ENCODE measurements around the gene ITGB4. TPM values are rescaled to one million over a fixed set of nuclear protein-coding genes. Genes with fewer than 3 reads are reported as not detected.

The ITGB4 gene
- total RNA-seq, 2 experiments from 2014 or later, result 0.64 to 1.4 TPM

GRCh38 chr17:75736173-75736835, 15.0 kb downstream of the ITGB4 start:
- Mint-ChIP-seq H3K9me3 (no peaks in the 10 kb centered on the region), H3K4me1 (peaks cover 4% of the 10 kb centered on the region), H3K27me3 (no peaks in the 10 kb centered on the region), H3K36me3 (no peaks in the 10 kb centered on the region), H3K27ac (no peak overlapping the region), H3K4me3 (no peak overlapping the region)
- no peak for DNase-seq

GRCh38 chr17:75737133-75737962, 16.1 kb downstream of the ITGB4 start:
- Mint-ChIP-seq H3K4me1 (peaks cover 4% of the 10 kb centered on the region), H3K36me3 (no peaks in the 10 kb centered on the region), H3K9me3 (no peaks in the 10 kb centered on the region), H3K4me3 (no peak overlapping the region), H3K27me3 (no peaks in the 10 kb centered on the region), H3K27ac (no peak overlapping the region)
- no peak for DNase-seq

GRCh38 chr17:75738218-75738802, 17.1 kb downstream of the ITGB4 start:
- H3K36me3 Mint-ChIP-seq, result no peaks in the 10 kb centered on the region
- H3K4me3 Mint-ChIP-seq, result no peak overlapping the region
- H3K4me1 Mint-ChIP-seq, result peaks cover 4% of the 10 kb centered on the region
- H3K27ac Mint-ChIP-seq, result peak overlapping the region; percentile 42
- no peaks in the 10 kb centered on the region for H3K27me3 Mint-ChIP-seq
- DNase-seq, result peak; percentile 30
- H3K9me3 Mint-ChIP-seq, result no peaks in the 10 kb centered on the region

GRCh38 chr17:75739174-75739573, 17.9 kb downstream of the ITGB4 start:
- Mint-ChIP-seq H3K36me3 (no peaks in the 10 kb centered on the region), H3K27ac (no peak overlapping the region), H3K4me1 (peaks cover 4% of the 10 kb centered on the region), H3K27me3 (no peaks in the 10 kb centered on the region), H3K9me3 (no peaks in the 10 kb centered on the region), H3K4me3 (no peak overlapping the region)
- DNase-seq, result no peak

GRCh38 chr17:75739801-75740200, 18.5 kb downstream of the ITGB4 start:
- no peaks in the 10 kb centered on the region for H3K27me3 Mint-ChIP-seq
- H3K9me3 Mint-ChIP-seq, result no peaks in the 10 kb centered on the region
- DNase-seq, result no peak
- H3K27ac Mint-ChIP-seq, result no peak overlapping the region
- peaks cover 4% of the 10 kb centered on the region for H3K4me1 Mint-ChIP-seq
- no peak overlapping the region for H3K4me3 Mint-ChIP-seq
- no peaks in the 10 kb centered on the region for H3K36me3 Mint-ChIP-seq

- Mint-ChIP-seq H3K9me3 (no peaks in the 10 kb centered on the region), H3K4me1 (peaks cover 4% of the 10 kb centered on the region), H3K4me3 (no peak overlapping the region), H3K27me3 (no peaks in the 10 kb centered on the region), H3K36me3 (no peaks in the 10 kb centered on the region), H3K27ac (no peak overlapping the region)
- DNase-seq, result no peak
Observed at GRCh38 chr17:75740215-75740614, 19.0 kb downstream of the ITGB4 start.

- Mint-ChIP-seq H3K36me3 (no peaks in the 10 kb centered on the region), H3K4me1 (peaks cover 4% of the 10 kb centered on the region), H3K9me3 (no peaks in the 10 kb centered on the region), H3K27ac (no peak overlapping the region), H3K4me3 (no peak overlapping the region), H3K27me3 (no peaks in the 10 kb centered on the region)
- DNase-seq, result no peak
Observed at GRCh38 chr17:75740631-75741077, 19.4 kb downstream of the ITGB4 start.

- peaks cover 4% of the 10 kb centered on the region for H3K4me1 Mint-ChIP-seq
Observed at GRCh38 chr17:75742337-75742736, 21.1 kb downstream of the ITGB4 start.

GRCh38 chr17:75743625-75744206, 22.5 kb downstream of the ITGB4 start:
- DNase-seq, result no peak
- Mint-ChIP-seq H3K27me3 (peaks cover 4% of the 10 kb centered on the region), H3K9me3 (no peaks in the 10 kb centered on the region), H3K36me3 (no peaks in the 10 kb centered on the region), H3K4me1 (peaks cover 3% of the 10 kb centered on the region), H3K4me3 (no peak overlapping the region), H3K27ac (no peak overlapping the region)

More at GRCh38 chr17:75742337-75742736, 21.1 kb downstream of the ITGB4 start:
- Mint-ChIP-seq H3K27ac (no peak overlapping the region), H3K4me3 (no peak overlapping the region), H3K27me3 (no peaks in the 10 kb centered on the region), H3K36me3 (no peaks in the 10 kb centered on the region), H3K9me3 (no peaks in the 10 kb centered on the region)
- no peak for DNase-seq

GRCh38 chr17:75748706-75749105, 27.4 kb downstream of the ITGB4 start:
- H3K36me3 Mint-ChIP-seq, result no peaks in the 10 kb centered on the region
- H3K4me1 Mint-ChIP-seq, result peaks cover 8% of the 10 kb centered on the region
- H3K27me3 Mint-ChIP-seq, result peaks cover 4% of the 10 kb centered on the region
- no peak overlapping the region for H3K4me3 Mint-ChIP-seq
- DNase-seq, result no peak
- no peak overlapping the region for H3K27ac Mint-ChIP-seq
- no peaks in the 10 kb centered on the region for H3K9me3 Mint-ChIP-seq

GRCh38 chr17:75749545-75750389, 28.5 kb downstream of the ITGB4 start:
- DNase-seq, result peak; percentile 82
- H3K9me3 Mint-ChIP-seq, result no peaks in the 10 kb centered on the region
- no peak overlapping the region for H3K27ac Mint-ChIP-seq
- H3K4me1 Mint-ChIP-seq, result peaks cover 11% of the 10 kb centered on the region
- H3K27me3 Mint-ChIP-seq, result peaks cover 4% of the 10 kb centered on the region
- no peak overlapping the region for H3K4me3 Mint-ChIP-seq
- no peaks in the 10 kb centered on the region for H3K36me3 Mint-ChIP-seq

- Mint-ChIP-seq H3K27me3 (peaks cover 4% of the 10 kb centered on the region), H3K4me3 (no peak overlapping the region), H3K36me3 (no peaks in the 10 kb centered on the region), H3K4me1 (peaks cover 13% of the 10 kb centered on the region), H3K9me3 (no peaks in the 10 kb centered on the region), H3K27ac (no peak overlapping the region)
- DNase-seq, result no peak
Observed at GRCh38 chr17:75750661-75751423, 29.6 kb downstream of the ITGB4 start.

- no peak for DNase-seq
- H3K4me3 Mint-ChIP-seq, result no peak overlapping the region
- H3K27me3 Mint-ChIP-seq, result peaks cover 4% of the 10 kb centered on the region
- H3K4me1 Mint-ChIP-seq, result peaks cover 13% of the 10 kb centered on the region
- H3K9me3 Mint-ChIP-seq, result no peaks in the 10 kb centered on the region
- no peak overlapping the region for H3K27ac Mint-ChIP-seq
- no peaks in the 10 kb centered on the region for H3K36me3 Mint-ChIP-seq
Observed at GRCh38 chr17:75751676-75752404, 30.6 kb downstream of the ITGB4 start.

Data from activated naive CD8-positive, alpha-beta T cell treated with anti-CD3 and anti-CD28 coated beads for 36 hours (primary cell).